ENCODE results near the gene TOMT.

The TOMT gene, protein sequence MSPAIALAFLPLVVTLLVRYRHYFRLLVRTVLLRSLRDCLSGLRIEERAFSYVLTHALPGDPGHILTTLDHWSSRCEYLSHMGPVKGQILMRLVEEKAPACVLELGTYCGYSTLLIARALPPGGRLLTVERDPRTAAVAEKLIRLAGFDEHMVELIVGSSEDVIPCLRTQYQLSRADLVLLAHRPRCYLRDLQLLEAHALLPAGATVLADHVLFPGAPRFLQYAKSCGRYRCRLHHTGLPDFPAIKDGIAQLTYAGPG

GRCh38 chr11:72105888-72106287, at the start of gene TOMT:
Gene TOMT (plus strand): TSS chr11:72105924. CDS start chr11:72105952, 28 bp downstream.
- DNase-seq: no peak

GRCh38 chr11:72058416-72059034, 47.2 kb upstream of the TOMT start:
- no peak for DNase-seq

DNA sequence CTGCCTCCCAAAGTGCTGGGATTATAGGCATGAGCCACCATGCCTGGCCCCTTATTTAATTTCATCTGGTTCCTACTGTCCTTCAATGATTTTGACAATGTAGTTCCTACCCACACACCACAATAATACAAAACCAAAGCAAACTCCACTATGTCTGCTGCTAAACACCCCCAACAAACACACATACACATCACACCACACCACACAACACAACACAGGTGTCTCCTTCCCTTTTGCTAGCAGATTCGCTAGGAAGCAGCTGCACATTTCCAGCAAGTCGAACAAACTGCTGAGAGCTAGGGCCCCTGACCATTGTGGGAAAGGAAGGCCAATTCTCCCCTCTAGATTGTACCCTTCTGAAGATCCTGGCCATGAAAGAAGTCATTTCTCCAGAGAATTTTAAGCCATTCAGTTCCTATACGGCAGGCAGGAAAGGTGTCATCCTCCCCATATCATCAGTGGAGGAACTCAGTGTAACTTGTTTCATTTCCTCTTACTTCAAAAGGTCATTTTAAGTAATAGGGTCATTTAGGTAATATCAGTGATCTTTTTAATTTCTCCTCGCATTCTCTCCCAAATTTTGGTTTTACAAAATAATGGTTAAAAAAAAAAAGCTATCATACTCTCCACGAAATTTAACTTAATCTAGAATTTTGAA, 43.9 kb upstream of the TOMT start:
- no peak for DNase-seq

- DNase-seq: no peak
Measured at GRCh38 chr11:72066855-72067254, 38.9 kb upstream of the TOMT start.

DNA sequence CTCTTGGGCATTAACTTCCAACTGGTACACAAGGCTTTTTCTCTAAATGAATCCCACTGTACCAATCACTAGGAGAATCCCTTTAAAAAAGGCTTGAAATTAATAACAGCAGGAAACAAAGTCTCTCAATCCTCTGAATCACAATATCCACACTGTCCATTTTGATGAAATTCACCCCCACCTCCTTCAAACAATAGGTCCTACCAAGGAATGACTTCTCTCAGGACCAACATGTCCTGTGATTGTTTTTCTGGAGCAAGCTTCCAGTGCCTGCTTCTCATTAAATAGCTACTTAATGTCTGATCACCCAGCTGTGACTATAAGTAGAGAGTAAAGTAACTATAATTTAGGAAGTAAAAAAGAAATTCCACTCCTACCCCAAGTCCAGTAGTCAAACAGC, 38.5 kb upstream of the TOMT start:
- DNase-seq: no peak

DNA sequence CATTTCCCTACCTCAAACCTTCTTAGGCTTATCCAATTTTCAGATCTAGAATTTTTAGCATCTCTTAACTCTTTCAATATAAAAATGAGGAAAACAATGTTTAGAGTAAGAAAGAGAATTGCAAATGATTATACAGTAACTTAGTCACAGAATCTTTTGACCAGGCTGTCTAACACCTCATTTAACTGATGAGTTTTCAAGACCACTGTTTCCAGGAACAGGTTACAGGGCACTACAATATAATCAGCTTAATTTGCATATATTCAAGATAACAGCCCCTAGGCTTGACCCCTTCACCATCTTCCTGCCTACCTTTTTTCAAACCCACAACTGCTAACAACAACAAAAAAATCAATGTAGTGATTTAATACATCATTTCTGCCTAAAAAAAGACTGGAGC, 38.0 kb upstream of the TOMT start:
- DNase-seq: no peak

GRCh38 chr11:72069200-72069599, 36.5 kb upstream of the TOMT start:
- no peak for DNase-seq

- peak; percentile 20 for DNase-seq
Measured at GRCh38 chr11:72069787-72070251, 35.9 kb upstream of the TOMT start.

- DNase-seq: no peak
Measured at GRCh38 chr11:72070491-72070890, 35.2 kb upstream of the TOMT start.

- peak; percentile 7 for DNase-seq
Measured at GRCh38 chr11:72072348-72072747, 33.4 kb upstream of the TOMT start.

DNA sequence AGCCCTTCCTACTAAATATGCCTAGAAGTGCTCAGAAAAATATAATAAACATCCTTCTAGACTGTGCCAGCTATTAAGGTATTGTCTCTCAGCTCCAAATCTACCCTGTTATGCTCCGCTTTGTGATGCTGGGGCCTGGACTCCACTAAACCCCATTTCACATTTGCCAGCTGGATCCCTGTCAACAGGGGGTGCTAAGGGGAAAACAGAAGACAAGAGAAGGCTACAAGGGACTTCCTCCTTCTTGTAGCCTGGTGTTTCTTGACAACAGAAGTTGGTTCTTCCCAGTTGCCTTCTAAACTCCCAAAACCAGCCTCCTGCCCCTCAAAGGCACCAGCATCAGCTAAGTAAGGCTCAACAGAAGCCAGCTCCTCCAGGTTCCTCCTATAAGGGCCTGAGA, 30.6 kb upstream of the TOMT start:
- DNase-seq: peak; percentile 17

- no peak for DNase-seq
Measured at GRCh38 chr11:72075756-72076155, 30.0 kb upstream of the TOMT start.

GRCh38 chr11:72078477-72078876, 27.2 kb upstream of the TOMT start:
- DNase-seq: no peak

DNA sequence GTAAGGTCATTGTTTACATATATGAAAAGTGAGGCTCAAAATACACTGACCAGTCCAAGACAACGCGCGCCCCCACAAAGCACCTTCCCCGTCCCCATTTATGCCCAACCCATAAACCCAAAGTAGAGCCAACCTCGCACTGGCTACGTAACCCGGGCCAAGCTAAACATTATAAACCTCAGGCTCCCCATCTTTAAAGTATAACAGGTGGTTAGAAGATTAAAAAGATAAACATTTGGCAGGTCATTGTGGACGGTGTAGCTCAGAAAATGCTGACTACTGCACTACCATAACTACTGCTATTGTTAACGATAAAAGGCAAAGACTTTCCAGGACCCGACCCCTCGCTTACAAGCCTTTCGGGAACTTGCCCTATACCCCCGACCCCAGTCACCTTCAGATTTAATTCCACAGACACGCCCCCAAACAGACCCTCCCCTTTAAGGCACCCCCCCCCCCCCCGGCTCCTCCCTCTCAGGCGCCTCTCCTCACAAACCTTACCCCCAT, 25.9 kb upstream of the TOMT start:
- peak; percentile 54 for DNase-seq

DNA sequence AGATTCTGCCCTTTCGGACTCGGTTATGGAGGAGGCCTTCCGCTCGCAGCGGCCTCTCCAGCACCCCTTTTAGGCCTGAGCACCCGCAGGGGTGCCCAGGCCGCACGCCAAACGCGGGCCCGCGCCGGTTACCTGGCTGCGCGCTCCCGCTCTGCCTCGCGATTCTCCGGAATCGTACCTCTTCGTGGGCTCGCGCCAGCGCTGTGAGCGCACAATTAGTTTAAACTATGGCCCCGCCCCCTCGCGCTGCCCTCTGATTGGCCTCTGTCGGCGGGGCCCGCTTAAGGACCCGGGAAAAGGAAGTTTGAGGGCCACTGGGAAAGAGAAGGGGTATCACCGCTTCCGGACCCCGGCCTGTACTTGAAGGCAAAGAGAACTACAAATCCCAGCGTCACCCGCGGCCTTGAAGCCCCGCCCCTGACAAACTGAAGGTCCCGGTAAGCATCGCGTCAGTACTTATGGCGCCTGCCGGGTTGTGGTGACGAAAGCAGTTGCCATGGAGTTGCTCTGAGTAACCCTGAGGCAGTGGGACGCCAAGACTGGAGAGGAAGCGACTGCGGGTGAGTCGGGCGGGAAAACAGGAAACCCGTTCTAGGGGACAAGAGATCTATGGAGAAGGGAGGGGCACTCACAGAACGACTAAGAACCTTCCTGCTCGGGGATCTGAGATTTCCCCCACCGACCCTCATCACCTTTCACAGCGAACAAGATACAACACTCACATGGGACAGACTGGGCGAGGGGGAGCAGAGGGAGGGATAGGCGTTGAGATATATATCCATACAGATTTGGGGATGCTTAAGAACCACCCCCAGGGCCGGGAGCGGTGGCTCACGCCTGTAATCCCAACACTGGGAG, 25.2 kb upstream of the TOMT start, which contains the start of the genes LRRC51 and NUMA1:
Gene LRRC51 (plus strand): TSS at position 525 of the 858 bp plus-strand sequence. CDS start 8,234 bp downstream, outside the sequence.
Gene NUMA1 (minus strand): TSS at position 217 of the 858 bp plus-strand sequence. CDS start 44,599 bp downstream, outside the sequence.
- DNase-seq: peak; percentile 99

GRCh38 chr11:72081184-72081644, 24.5 kb upstream of the TOMT start:
- DNase-seq: no peak

- no peak for DNase-seq
Measured at GRCh38 chr11:72081821-72082453, 23.8 kb upstream of the TOMT start.

GRCh38 chr11:72083414-72083813, 22.3 kb upstream of the TOMT start:
- DNase-seq: no peak

DNA sequence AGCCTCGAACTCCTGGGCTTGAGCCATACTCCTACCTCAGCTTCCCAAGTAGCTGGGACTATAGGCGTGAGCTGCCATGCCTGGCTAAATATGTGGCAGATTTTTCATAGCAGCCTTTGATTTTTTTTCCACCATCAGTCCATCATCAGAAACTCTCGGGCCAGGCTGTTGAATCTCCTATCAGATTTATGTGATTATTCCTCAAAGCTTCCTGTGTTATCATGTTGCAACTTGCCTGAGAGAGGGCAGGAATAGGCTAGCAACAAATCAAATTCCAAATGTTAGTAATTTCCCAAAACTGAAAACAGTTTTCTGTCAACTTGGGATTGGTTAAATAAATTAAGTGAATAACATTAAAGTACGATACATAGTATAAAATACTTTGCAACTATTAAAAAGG, 21.6 kb upstream of the TOMT start:
- no peak for DNase-seq

DNA sequence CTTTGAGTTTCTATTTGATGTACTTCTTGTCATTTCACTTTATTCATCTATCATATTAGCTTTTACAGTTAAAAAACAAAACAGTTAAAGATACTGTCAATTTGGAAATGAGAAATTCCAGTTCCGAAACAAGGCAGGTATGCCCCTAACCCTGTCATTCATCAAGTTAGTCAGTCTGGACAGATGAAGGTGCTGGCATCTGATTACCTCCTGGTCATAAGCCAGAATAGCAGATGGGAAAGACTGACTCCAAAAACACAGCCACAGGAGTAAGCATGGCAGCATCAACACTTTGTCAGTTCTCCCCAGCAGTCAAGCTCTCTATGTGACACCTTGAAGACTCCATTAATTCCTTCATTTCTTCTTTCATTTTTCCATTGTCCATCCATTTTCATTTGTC, 20.8 kb upstream of the TOMT start:
- DNase-seq: no peak

DNA sequence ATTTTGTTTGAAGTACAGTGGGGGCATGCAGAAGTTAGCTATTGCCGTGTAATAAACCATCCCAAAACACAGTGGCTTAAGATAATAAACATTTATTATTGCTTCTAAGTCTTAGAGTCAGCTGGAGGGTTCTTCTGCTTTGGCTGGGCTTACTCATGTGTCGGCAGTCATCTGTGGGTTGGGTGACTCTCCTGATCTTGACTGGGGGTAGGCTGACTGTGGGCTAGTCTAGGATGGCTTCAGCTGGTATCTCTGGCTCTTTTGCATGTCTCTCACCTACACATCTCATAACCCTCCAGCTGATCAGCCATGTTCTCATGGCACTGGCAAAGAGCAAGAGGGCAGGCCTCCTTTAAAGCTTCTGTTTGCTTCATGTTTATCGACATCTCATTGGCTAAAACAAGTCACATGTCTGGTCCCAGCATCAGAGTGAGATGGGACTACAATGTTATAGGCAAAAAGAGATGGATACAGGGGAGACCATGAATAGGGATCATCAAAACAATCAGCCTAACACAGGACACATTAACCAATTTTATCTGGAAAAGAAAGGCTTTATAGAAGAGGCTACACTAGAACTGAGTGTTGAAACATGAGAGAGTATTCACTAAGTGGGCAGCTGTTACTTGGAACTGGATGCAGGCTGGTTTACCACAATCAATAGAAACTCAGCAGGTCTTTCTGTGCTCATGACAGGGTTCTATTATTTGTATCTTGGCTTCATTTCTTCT, 19.9 kb upstream of the TOMT start:
- no peak for DNase-seq
